Caco-2 (cell line): ENCODE data around the gene ZP4. TPM values are rescaled to one million over a fixed set of nuclear protein-coding genes. Genes with fewer than 3 reads are reported as not detected.

Experiments used
- BruUV-seq: library from RNA; stranded (reverse); fragments of 400-500 nt; replicated peaks from 2 replicates; lab custom pipeline; 2021; lab: Mats Ljungman, UMichigan
- CTCF ChIA-PET: fragments of 300-600 bp; sonication (Branson Sonifier 250); formaldehyde crosslinking; loops from one replicate; lab custom pipeline; 2022; ENCODE audit warnings: antibody characterized with exemption; lab: Charles Lee
- POLR2A ChIA-PET: fragments of 300-600 bp; sonication (Branson Sonifier 250); formaldehyde crosslinking; loops from one replicate; lab custom pipeline; 2022; ENCODE audit warnings: antibody characterized with exemption; lab: Charles Lee
- DNase-seq, 2 experiments: peaks; one replicate each; pipeline versions ENCODE4 v3.0.0 to v3.0.0-alpha.2; 2020 to 2022
- H3K27me3 ChIP-seq: replicated peaks from 2 replicates; pipeline ENCODE4 v1.6.0; 2011; ENCODE audit warnings: low read length; ENCODE audit not compliant: control insufficient read depth, insufficient read depth
- H3K36me3 ChIP-seq: 2 replicates; pipeline ENCODE4 v1.5.1; 2011; ENCODE audit warnings: low read length; ENCODE audit not compliant: control insufficient read depth, insufficient read depth
- H3K4me1 ChIP-seq: fragments of 250-450 bp; sonication (Bioruptor Pico); 2 replicates; pipeline ENCODE4 v1.5.1; 2020; ENCODE audit warnings: mild to moderate bottlenecking
- H3K4me3 ChIP-seq: 2 replicates; pipeline ENCODE4 v1.5.1; 2011; ENCODE audit warnings: low read depth, mild to moderate bottlenecking, control low read depth, low read length
- H3K9me3 ChIP-seq: fragments of 250-450 bp; sonication (Bioruptor Pico); 2 replicates; pipeline ENCODE4 v1.5.1; 2020; ENCODE audit warnings: mild to moderate bottlenecking, moderate library complexity
- H3K27ac Mint-ChIP-seq: one replicate; pipeline ENCODE4 v1.8.0; 2022; ENCODE audit warnings: mixed read lengths; ENCODE audit not compliant: unreplicated experiment
- H3K27me3 Mint-ChIP-seq: one replicate; pipeline ENCODE4 v1.8.0; 2022; ENCODE audit warnings: mixed read lengths; ENCODE audit not compliant: insufficient read depth, unreplicated experiment
- H3K36me3 Mint-ChIP-seq: one replicate; pipeline ENCODE4 v1.8.0; 2022; ENCODE audit warnings: mild to moderate bottlenecking, mixed read lengths; ENCODE audit not compliant: insufficient read depth, unreplicated experiment
- H3K4me1 Mint-ChIP-seq: one replicate; pipeline ENCODE4 v1.8.0; 2022; ENCODE audit warnings: low read depth, mixed read lengths; ENCODE audit not compliant: unreplicated experiment
- H3K4me3 Mint-ChIP-seq: one replicate; pipeline ENCODE4 v1.8.0; 2022; ENCODE audit warnings: mild to moderate bottlenecking, moderate library complexity, mixed read lengths; ENCODE audit not compliant: unreplicated experiment
- H3K9me3 Mint-ChIP-seq: one replicate; pipeline ENCODE4 v1.8.0; 2022; ENCODE audit warnings: mixed read lengths; ENCODE audit not compliant: unreplicated experiment
- CTCF ChIP-seq, 2 experiments: fragments of 200-600 bp in 1 of 2; IDR thresholded peaks; 1 replicate in 1 of 2; 2 replicates in 1 of 2; pipeline versions ENCODE4 v1.5.1 to v1.8.0; 2011 to 2022; ENCODE audit warnings: antibody characterized with exemption in 1 of 2, control low read depth in 1 of 2, inconsistent platforms in 1 of 2, low read depth in 1 of 2, low read length in 1 of 2, mild to moderate bottlenecking in 1 of 2, moderate library complexity in 1 of 2; ENCODE audit not compliant: insufficient read depth in 1 of 2, severe bottlenecking in 1 of 2, unreplicated experiment in 1 of 2
- intact Hi-C: fragments of 100-400 bp; cut with micrococcal nuclease; formaldehyde crosslinking; loops from one replicate; pipeline ENCODE4 v1.10.0; 2022; ENCODE audit not compliant: unreplicated experiment
- total RNA-seq: library from RNA; stranded (reverse); gene quantifications from 2 replicates; pipeline ENCODE4 v1.2.3, GENCODE V29; 2022

The ZP4 gene
- total RNA-seq, 1 experiment from 2014 or later: not detected

GRCh38 chr1:237875291-237875690 is 15.4 kb downstream of the ZP4 start:
- Mint-ChIP-seq H3K36me3 (no peaks in the 10 kb centered on the region), H3K27me3 (peaks cover 7% of the 10 kb centered on the region), H3K4me3 (no peak overlapping the region), H3K27ac (no peak overlapping the region), H3K9me3 (no peaks in the 10 kb centered on the region), H3K4me1 (no peaks in the 10 kb centered on the region)
- Histone ChIP-seq H3K9me3 (no peaks in the 10 kb centered on the region), H3K4me1 (no peaks in the 10 kb centered on the region), H3K4me3 (no peak overlapping the region), H3K27me3 (no peaks in the 10 kb centered on the region; the same call in 1 of the 2 replicates), H3K36me3 (no peaks in the 10 kb centered on the region)
- POLR2A ChIA-PET: no interaction called here
- CTCF ChIA-PET: no interaction called here
- no peak for TF ChIP-seq CTCF (IDR thresholded peaks at IDR 0.05; ENCODE audit: insufficient read depth in 1 of 2, low read depth in 1 of 2, low read length in 1 of 2, severe bottlenecking in 1 of 2, unreplicated experiment in 1 of 2)
- intact Hi-C loops: no loop called here
- no peak for DNase-seq
- BruUV-seq: no TSS peak

GRCh38 chr1:237873487-237874211 is 17.1 kb downstream of the ZP4 start:
- ChIA-PET POLR2A (no interaction called here), CTCF (no interaction called here)
- no peaks in the 10 kb centered on the region for H3K4me1 ChIP-seq
- no peak overlapping the region for H3K4me3 ChIP-seq
- H3K27me3 ChIP-seq: no peaks in the 10 kb centered on the region
- H3K27me3 Mint-ChIP-seq: peaks cover 4% of the 10 kb centered on the region
- BruUV-seq: no TSS peak
- H3K36me3 Mint-ChIP-seq: no peaks in the 10 kb centered on the region
- no peak overlapping the region for H3K4me3 Mint-ChIP-seq
- no peak for DNase-seq
- no peak overlapping the region for H3K27ac Mint-ChIP-seq
- no peak for TF ChIP-seq CTCF (IDR thresholded peaks at IDR 0.05; ENCODE audit: insufficient read depth in 1 of 2, low read depth in 1 of 2, low read length in 1 of 2, severe bottlenecking in 1 of 2, unreplicated experiment in 1 of 2)
- intact Hi-C loops: no loop called here
- H3K36me3 ChIP-seq: no peaks in the 10 kb centered on the region
- no peaks in the 10 kb centered on the region for H3K4me1 Mint-ChIP-seq
- H3K9me3 ChIP-seq: no peaks in the 10 kb centered on the region
- no peaks in the 10 kb centered on the region for H3K9me3 Mint-ChIP-seq

- intact Hi-C loops: loop anchor here (10.0 kb wide), 1 partner anchor 386 kb away; no protein-coding TSS in a partner anchor
- BruUV-seq: no TSS peak
- TF ChIP-seq CTCF (IDR thresholded peaks at IDR 0.05; ENCODE audit: insufficient read depth in 1 of 2, low read depth in 1 of 2, low read length in 1 of 2, severe bottlenecking in 1 of 2, unreplicated experiment in 1 of 2): no peak
These were observed 21.7 kb downstream of the ZP4 start for GRCh38 chr1:237868817-237869600.

More at GRCh38 chr1:237868817-237869600, 21.7 kb downstream of the ZP4 start:
- DNase-seq: no peak
- POLR2A ChIA-PET: no interaction called here
- CTCF ChIA-PET: no interaction called here
- Histone ChIP-seq H3K4me3 (no peak overlapping the region), H3K9me3 (no peaks in the 10 kb centered on the region), H3K27me3 (no peaks in the 10 kb centered on the region), H3K4me1 (no peaks in the 10 kb centered on the region), H3K36me3 (no peaks in the 10 kb centered on the region)
- Mint-ChIP-seq H3K27ac (no peak overlapping the region), H3K4me3 (no peak overlapping the region), H3K9me3 (no peaks in the 10 kb centered on the region), H3K36me3 (no peaks in the 10 kb centered on the region), H3K4me1 (no peaks in the 10 kb centered on the region), H3K27me3 (peaks cover 4% of the 10 kb centered on the region)
